Measurements from ENCODE around the gene PCSK4. TPM values are rescaled to one million over a fixed set of nuclear protein-coding genes. Genes with fewer than 3 reads are reported as not detected.

PCSK4 gene
- total RNA-seq, 1 donor from 2014 or later = 0.53 TPM

- FAIRE-seq (no peak), DNase-seq (ENCODE audit: low read depth) (peak; percentile 17)
- H3K4me3 ChIP-seq (ENCODE audit: low read depth, low read length) = no peak overlapping the region
- H3K27me3 ChIP-seq (ENCODE audit: control insufficient read depth, insufficient read depth, low read length) = peaks cover 43% of the 10 kb centered on the region
- TF ChIP-seq CTCF (IDR thresholded peaks at IDR 0.05; ENCODE audit: insufficient read depth, low read length, severe bottlenecking) = no peak
- no peaks in the 10 kb centered on the region for H3K36me3 ChIP-seq (ENCODE audit: control insufficient read depth, insufficient read depth, low read length)
These were observed 36.4 kb downstream of the PCSK4 start for GRCh38 chr19:1453525-1454364.

GRCh38 chr19:1452802-1453524 is 37.2 kb downstream of the PCSK4 start:
- Histone ChIP-seq H3K27me3 (ENCODE audit: control insufficient read depth, insufficient read depth, low read length) (peaks cover 43% of the 10 kb centered on the region), H3K4me3 (ENCODE audit: low read depth, low read length) (no peak overlapping the region), H3K36me3 (ENCODE audit: control insufficient read depth, insufficient read depth, low read length) (no peaks in the 10 kb centered on the region)
- no peak for TF ChIP-seq CTCF (IDR thresholded peaks at IDR 0.05; ENCODE audit: insufficient read depth, low read length, severe bottlenecking)
- no peak for FAIRE-seq
- no peak for DNase-seq (ENCODE audit: low read depth)

GRCh38 chr19:1451916-1452801 is 38.0 kb downstream of the PCSK4 start:
- Histone ChIP-seq H3K27me3 (ENCODE audit: control insufficient read depth, insufficient read depth, low read length) (peaks cover 49% of the 10 kb centered on the region), H3K36me3 (ENCODE audit: control insufficient read depth, insufficient read depth, low read length) (no peaks in the 10 kb centered on the region), H3K4me3 (ENCODE audit: low read depth, low read length) (no peak overlapping the region)
- FAIRE-seq (no peak), DNase-seq (ENCODE audit: low read depth) (no peak)
- TF ChIP-seq CTCF (IDR thresholded peaks at IDR 0.05; ENCODE audit: insufficient read depth, low read length, severe bottlenecking) = no peak

GRCh38 chr19:1450735-1451731 is 39.1 kb downstream of the PCSK4 start:
- Histone ChIP-seq H3K36me3 (ENCODE audit: control insufficient read depth, insufficient read depth, low read length) (no peaks in the 10 kb centered on the region), H3K27me3 (ENCODE audit: control insufficient read depth, insufficient read depth, low read length) (peaks cover 57% of the 10 kb centered on the region), H3K4me3 (ENCODE audit: low read depth, low read length) (no peak overlapping the region)
- no peak for DNase-seq (ENCODE audit: low read depth)
- peak; percentile 95 for FAIRE-seq
- no peak for TF ChIP-seq CTCF (IDR thresholded peaks at IDR 0.05; ENCODE audit: insufficient read depth, low read length, severe bottlenecking)

Data from bronchial epithelial cell (primary cell).